Measurements from ENCODE around the gene TMED7. TPM values are rescaled to one million over a fixed set of nuclear protein-coding genes. Genes with fewer than 3 reads are reported as not detected.
A peak's percentile ranks its signal among the peaks of the same experiment; 100 is the strongest.

TMED7 gene
- total RNA-seq, 1 experiment from 2014 or later: 121 TPM

DNA sequence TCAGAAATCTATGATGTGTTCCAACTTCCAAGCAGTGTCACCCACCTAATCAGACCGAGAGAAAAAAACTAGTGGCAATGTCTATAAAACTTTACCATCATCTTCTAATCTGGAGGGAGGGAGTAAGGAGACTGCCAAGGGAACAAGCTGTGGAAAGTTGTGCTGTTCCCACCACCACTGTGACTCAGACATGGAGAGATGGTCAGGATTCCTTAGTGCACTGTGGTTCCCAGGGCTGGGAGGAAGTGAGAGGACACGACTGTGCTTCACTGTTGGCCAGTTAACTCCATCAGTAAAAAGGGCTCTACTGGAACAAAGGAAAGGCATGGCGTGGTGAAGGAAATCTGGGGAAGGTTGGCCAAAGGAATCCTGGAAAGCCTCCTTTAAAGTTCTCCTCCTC lies 42.4 kb downstream of the TMED7 start:
- peak; percentile 89 for DNase-seq (ENCODE audit: low read depth)

DNA sequence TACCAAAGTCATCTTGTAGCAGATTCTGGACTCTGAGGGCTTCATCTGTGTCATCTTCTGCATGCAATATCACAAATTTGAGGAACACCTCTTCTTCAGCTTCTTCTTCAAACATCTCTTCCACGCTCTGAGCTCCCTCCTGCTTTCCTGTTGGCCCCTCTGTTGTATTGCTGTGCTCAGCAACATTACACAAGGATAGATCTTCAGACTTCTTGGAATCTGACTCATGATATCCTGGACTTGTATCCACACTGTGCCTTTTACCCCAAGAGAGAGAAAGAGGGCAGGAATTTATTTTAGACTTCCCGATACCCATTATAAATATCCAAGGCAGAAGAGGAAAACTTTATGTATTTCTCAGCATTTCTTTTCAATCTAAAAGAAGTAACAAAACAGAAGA lies 44.9 kb downstream of the TMED7 start:
- no peak for DNase-seq (ENCODE audit: low read depth)

DNA sequence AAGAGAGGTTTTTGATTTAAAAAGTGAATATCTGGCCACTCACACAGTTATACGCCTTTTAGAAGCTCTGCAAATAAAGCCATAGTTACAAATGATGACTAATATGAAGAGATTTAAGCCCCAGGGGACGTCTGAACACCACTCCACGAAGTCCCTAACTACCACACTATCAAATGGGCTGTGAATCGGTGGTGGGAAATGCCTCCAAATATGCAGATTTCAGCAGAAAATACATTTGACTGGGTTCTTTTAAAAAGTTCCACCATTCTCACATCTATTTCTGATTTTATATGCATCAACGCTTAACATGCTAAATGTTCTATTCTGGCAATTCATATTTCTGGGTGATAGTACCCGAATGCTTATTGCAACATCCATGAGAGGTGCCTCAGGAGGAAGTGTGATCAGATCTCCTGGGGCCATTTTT lies 46.1 kb downstream of the TMED7 start:
- DNase-seq (ENCODE audit: low read depth): peak; percentile 22

DNA sequence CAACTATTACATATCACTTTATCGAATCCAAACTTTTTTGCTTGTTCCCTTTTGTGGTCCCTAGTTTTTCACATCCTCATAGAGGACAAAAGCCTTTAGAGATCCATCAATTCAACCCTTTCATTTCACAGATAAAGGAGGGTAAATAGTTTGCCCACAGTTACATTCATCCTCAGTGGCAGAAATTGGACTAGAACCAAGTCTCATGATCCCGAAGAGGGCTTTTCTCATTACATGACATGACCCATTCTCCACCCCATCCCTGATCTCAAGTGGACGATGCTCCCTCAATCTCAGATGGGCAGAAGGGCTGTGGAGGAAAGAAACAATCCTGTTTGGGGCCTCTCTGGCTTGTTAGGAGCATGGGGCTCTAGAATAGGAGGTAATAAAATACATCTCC lies 46.6 kb downstream of the TMED7 start:
- no peak for DNase-seq (ENCODE audit: low read depth)

DNA sequence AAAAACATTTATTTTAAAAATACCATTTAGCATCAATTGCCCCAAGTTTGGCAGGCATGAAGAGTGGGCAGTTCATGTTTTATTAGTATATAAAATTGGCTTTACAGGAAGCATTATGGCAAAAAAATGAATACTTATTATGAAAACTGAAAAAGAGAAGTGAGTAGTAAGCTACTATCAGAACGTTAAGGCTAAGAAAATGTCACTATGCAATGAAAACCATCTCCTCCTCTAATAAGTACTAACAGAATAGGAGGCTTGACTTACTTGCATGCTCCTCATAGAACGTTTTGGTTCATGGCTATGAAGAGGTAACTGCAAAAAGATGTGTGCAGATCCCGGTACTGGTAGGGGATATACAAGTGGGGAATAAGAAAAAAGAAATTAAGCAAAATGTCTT lies 47.2 kb downstream of the TMED7 start:
- DNase-seq (ENCODE audit: low read depth): no peak

DNA sequence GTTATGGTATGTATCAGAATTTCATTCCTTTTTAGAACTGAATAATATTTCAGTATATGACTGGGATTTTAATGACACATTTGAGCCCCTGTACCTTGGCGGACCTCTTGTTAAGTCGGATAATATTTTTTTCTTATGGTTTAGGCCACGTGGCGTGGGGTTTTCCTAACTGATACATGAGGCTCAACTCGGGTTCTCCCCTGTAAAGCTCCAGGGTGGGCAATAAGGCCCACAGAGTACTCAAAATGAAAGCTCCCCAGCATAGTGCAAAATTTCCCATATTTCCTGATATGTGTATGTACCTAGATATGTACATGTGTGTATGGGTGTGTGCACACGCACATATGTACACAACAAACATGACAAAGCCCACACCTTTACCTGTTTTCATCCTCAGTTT lies 48.1 kb downstream of the TMED7 start:
- DNase-seq (ENCODE audit: low read depth): no peak

DNA sequence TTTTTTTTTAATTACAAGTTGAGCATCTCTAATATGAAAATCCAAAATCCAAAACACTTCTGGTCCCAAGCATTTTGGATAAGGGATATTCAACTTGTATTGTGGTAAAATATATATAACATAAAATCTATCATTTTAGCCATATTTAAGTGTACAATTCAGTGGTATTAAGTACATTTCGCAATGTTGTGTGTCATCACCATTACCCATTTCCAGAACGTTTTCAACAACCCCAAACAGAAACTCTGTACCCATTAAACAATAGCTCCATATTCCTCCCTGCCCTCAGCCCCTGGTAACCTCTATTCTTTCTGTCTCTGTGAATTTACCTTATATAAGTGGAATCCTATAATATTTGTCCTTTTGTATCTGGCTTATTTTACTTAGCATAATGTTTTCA lies 48.5 kb downstream of the TMED7 start:
- DNase-seq (ENCODE audit: low read depth): no peak

DNA sequence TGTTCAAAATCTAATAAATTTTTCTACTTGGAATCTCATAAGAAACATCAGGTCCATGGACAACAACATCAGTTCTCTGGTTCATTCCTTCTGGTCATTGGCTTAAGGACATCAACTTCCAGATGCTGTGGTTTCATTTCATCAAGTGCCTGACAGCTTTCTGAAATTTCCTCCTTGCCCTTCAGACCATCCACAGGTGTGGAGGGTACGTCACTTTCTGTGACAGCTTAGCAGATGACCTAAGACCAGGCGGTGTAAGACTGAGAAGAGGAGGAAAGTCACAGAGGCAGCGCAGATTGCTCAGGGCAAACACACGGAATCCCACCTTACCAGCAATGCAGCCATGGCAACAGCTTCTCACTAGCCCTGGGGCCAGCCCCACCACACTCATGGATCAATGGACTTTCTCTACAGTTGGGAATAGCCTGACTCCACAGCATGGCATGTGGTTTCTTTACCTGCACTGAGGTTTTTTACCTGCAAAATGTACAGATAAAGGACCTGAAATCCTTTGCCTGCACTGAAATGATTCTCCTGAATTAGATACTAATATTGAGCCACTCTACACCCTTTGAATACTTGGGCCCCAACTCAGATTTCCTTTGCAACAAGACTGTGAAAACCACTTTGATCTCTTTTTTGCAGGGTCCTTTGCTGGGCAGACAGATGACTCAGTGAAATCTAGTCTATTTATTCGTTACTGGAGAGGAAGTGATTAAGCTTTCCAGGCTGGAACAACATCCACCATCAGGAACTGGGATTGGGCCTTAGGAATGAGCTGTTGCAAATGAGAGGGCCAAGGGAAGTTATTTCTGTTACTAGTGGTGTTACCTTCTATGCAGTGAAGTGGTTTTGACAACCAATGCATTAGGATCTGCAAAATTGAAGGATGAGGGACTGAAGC lies 50.4 kb downstream of the TMED7 start:
- DNase-seq (ENCODE audit: low read depth): peak; percentile 71

DNA sequence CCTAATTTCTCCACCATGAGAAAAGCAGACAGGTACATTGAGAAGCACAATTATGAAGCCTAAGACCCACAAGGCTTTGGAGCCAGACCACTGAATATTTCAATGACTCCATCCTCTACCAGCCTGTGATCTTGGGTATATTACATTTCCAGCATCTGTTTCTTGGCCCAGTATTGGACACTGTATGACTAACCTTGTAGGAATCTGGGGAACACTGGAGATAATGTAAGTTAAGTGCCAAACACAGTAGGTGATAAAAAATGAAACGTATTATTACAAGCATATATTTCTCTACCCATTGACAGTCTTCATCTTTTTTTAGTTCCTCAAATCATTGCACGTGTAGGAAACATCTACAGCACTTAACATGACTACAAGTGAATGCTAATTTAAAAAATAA lies 52.7 kb downstream of the TMED7 start:
- DNase-seq (ENCODE audit: low read depth): peak; percentile 68

DNA sequence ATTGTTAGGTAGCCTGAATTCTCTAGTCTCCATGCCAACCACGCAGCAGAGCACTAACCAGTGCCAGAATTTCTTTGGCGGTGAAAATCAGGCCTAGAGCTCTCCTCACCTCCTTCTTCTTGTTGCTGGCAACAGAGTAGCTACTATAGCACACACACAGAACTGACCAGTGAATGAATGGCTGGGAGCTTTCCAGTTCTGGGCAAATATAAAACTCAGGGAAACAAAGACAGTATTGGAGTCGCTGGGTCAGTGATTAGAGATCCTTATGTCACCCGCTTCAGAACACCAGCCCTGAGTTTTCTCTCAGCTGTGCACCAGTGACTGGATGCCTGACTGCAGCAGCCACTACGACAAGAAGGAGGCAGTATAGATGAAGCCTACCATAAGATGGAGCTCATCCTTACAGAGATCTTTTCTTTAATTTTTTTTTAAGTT lies 54.4 kb downstream of the TMED7 start:
- no peak for DNase-seq (ENCODE audit: low read depth)

DNA sequence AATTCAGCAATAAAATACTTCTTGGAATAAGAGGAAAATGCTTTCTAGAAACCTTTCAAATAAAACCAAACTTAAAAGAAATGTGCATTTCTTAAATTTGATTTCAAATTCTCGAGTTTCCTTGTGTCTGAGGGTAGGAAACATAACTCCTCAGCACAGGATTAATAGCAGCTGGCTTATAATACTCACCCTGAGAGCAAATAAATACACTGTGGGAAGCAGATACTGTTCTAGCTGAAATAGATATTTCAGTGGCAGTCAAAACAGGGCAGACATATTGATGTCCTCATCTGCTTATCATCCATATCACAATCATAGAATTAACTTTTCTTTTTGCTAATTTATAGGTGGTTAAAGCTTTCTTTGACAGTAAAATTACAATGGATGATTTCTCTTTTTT lies 57.2 kb downstream of the TMED7 start:
- no peak for DNase-seq (ENCODE audit: low read depth)

DNA sequence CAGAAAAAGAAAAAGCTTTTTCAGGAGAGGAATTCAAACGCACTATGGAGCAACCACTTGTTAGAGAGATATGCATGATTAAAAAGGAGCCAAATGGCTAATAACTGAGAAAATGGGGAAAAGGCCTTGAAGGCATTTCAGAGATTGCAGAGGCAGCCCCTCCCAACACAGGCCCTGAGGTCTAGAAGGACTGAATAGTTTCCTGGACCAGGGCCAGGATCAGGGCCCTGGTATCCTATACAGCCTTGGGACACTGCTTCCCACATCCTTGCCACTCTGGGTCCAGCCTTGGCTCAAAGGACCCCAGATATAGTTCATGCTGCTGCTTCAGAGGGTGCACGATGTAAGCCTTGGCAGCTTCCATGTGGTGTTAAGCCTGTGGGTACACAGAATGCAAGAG lies 60.6 kb downstream of the TMED7 start:
- no peak for DNase-seq (ENCODE audit: low read depth)

Other genes with a start within 250 kb of the TMED7 start
- gene FEM1C, start 81.3 kb downstream of the TMED7 start, total RNA-seq (2014; rRNA removed; shearing (Covaris generic)): 6.8 TPM in 2 replicates
- 0.30 and 0.40 TPM in 2 replicates for gene TICAM2, start 23.6 kb downstream of the TMED7 start, total RNA-seq (2014; rRNA removed; shearing (Covaris generic))
- 10.7 and 15.9 TPM in 2 replicates for gene CDO1, start 190.6 kb upstream of the TMED7 start, total RNA-seq (2014; rRNA removed; shearing (Covaris generic))
- gene ATG12, start 215.5 kb upstream of the TMED7 start, total RNA-seq (2014; rRNA removed; shearing (Covaris generic)): 64.1 and 87.3 TPM in 2 replicates
- 109 and 194 TPM in 2 replicates for gene AP3S1, start 215.9 kb upstream of the TMED7 start, total RNA-seq (2014; rRNA removed; shearing (Covaris generic))